ENCODE measurements around the gene ANKRD13C.

Gene ANKRD13C

GRCh38 chr1:70358921-70359564 is 4.5 kb upstream of the ANKRD13C start:
- Histone ChIP-seq H3K4me2 (ENCODE audit: low read length) (no peak overlapping the region), H2BK15ac (replicated peaks; ENCODE audit: low read depth) (no peak overlapping the region), H3K79me2 (ENCODE audit: control insufficient read depth, insufficient read depth, low read length) (peaks cover 7% of the 10 kb centered on the region), H3K79me1 (ENCODE audit: low read length) (peaks cover 1% of the 10 kb centered on the region), H3K18ac (ENCODE audit: low read length) (no peak overlapping the region), H3K4me1 (ENCODE audit: control insufficient read depth, low read depth, low read length) (no peaks in the 10 kb centered on the region), H2BK5ac (ENCODE audit: low read length) (no peak overlapping the region), H4K5ac (ENCODE audit: low read length) (no peak overlapping the region), H3K23ac (ENCODE audit: low read length) (no peak overlapping the region), H2BK120ac (ENCODE audit: low read depth, low read length) (no peak overlapping the region), H3K56ac (ENCODE audit: low read length) (no peak overlapping the region), H2AK5ac (ENCODE audit: low read length) (no peak overlapping the region), H4K8ac (ENCODE audit: low read depth, low read length) (no peak overlapping the region), H3K27me3 (ENCODE audit: insufficient read depth, low read length, poor library complexity) (no peaks in the 10 kb centered on the region), H3K4me3 (ENCODE audit: low read length) (no peak overlapping the region), H3K9ac (ENCODE audit: low read length) (no peak overlapping the region), H3K27ac (ENCODE audit: low read depth, low read length) (no peak overlapping the region), H3K4ac (ENCODE audit: low read depth, low read length) (no peak overlapping the region), H3K36me3 (ENCODE audit: control insufficient read depth, insufficient read depth, low read length) (no peaks in the 10 kb centered on the region)
- DNase-seq: no peak
- WGBS (ENCODE audit: extremely low coverage, insufficient coverage, low lambda C conversion rate): no CpG with 5 or more reads among the region's 7 CpGs

DNA sequence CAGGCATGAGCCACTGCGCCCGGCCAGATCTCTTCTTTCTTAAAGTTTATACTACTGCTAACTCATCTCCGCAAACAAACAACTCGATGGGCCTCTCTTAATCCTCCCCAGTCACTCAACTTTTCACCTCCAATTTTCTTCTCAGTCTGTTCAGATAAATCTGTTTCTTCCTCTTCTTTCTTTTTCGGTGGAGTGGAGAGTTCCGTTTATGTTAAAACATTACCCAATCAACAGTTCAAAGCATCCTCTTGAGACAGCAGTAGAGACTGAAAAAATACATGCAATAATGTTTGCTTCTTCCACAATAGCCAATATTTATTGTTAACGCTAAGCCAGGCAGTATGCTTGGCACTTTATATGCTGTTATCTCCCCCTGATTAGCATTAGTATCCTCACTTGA is 1.4 kb upstream of the ANKRD13C start:
- Histone ChIP-seq H3K79me1 (ENCODE audit: low read length) (peaks cover 1% of the 10 kb centered on the region), H3K79me2 (ENCODE audit: control insufficient read depth, insufficient read depth, low read length) (peaks cover 29% of the 10 kb centered on the region), H3K18ac (ENCODE audit: low read length) (no peak overlapping the region), H3K4ac (ENCODE audit: low read depth, low read length) (no peak overlapping the region), H2BK5ac (ENCODE audit: low read length) (no peak overlapping the region), H2BK15ac (replicated peaks; ENCODE audit: low read depth) (no peak overlapping the region), H3K4me3 (ENCODE audit: low read length) (no peak overlapping the region), H2AK5ac (ENCODE audit: low read length) (no peak overlapping the region), H4K5ac (ENCODE audit: low read length) (no peak overlapping the region), H3K4me1 (ENCODE audit: control insufficient read depth, low read depth, low read length) (no peaks in the 10 kb centered on the region), H3K36me3 (ENCODE audit: control insufficient read depth, insufficient read depth, low read length) (no peaks in the 10 kb centered on the region), H4K8ac (ENCODE audit: low read depth, low read length) (no peak overlapping the region), H2BK120ac (ENCODE audit: low read depth, low read length) (no peak overlapping the region), H3K23ac (ENCODE audit: low read length) (peak overlapping the region; percentile 39), H3K9ac (ENCODE audit: low read length) (no peak overlapping the region), H3K4me2 (ENCODE audit: low read length) (no peak overlapping the region), H3K27me3 (ENCODE audit: insufficient read depth, low read length, poor library complexity) (no peaks in the 10 kb centered on the region), H3K56ac (ENCODE audit: low read length) (peak overlapping the region; percentile 59), H3K27ac (ENCODE audit: low read depth, low read length) (no peak overlapping the region)
- no CpG with 5 or more reads among the region's 7 CpGs for WGBS (ENCODE audit: extremely low coverage, insufficient coverage, low lambda C conversion rate)
- DNase-seq: no peak

DNA sequence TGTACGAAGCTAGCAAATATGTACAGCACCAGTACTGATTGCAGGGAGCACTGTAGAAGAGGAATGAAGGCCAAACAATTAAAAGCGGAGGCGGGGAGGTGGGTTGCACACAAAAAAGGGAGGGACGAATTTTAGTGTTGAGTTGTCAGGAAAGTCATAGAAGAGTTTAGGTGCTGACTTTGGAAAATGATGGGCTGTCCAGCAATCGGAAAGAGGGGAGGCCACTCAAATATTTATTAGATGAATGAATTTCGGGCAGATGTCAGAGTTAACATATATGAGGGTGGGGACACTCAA is 537 bp upstream of the ANKRD13C start:
- Histone ChIP-seq H3K4me3 (ENCODE audit: low read length) (peak overlapping the region; percentile 48), H2BK5ac (ENCODE audit: low read length) (peak overlapping the region; percentile 16), H3K4me1 (ENCODE audit: control insufficient read depth, low read depth, low read length) (no peaks in the 10 kb centered on the region), H4K8ac (ENCODE audit: low read depth, low read length) (peak overlapping the region; percentile 6), H3K79me2 (ENCODE audit: control insufficient read depth, insufficient read depth, low read length) (peaks cover 35% of the 10 kb centered on the region), H3K9ac (ENCODE audit: low read length) (peak overlapping the region; percentile 68), H3K18ac (ENCODE audit: low read length) (peak overlapping the region; percentile 29), H3K27ac (ENCODE audit: low read depth, low read length) (peak overlapping the region; percentile 26), H3K27me3 (ENCODE audit: insufficient read depth, low read length, poor library complexity) (no peaks in the 10 kb centered on the region), H3K56ac (ENCODE audit: low read length) (peak overlapping the region; percentile 78), H2AK5ac (ENCODE audit: low read length) (no peak overlapping the region), H3K36me3 (ENCODE audit: control insufficient read depth, insufficient read depth, low read length) (no peaks in the 10 kb centered on the region), H3K79me1 (ENCODE audit: low read length) (peaks cover 1% of the 10 kb centered on the region), H3K4ac (ENCODE audit: low read depth, low read length) (no peak overlapping the region), H2BK120ac (ENCODE audit: low read depth, low read length) (no peak overlapping the region), H4K5ac (ENCODE audit: low read length) (peak overlapping the region; percentile 86), H3K23ac (ENCODE audit: low read length) (no peak overlapping the region), H2BK15ac (replicated peaks; ENCODE audit: low read depth) (no peak overlapping the region), H3K4me2 (ENCODE audit: low read length) (peak overlapping the region; percentile 74)
- WGBS (ENCODE audit: extremely low coverage, insufficient coverage, low lambda C conversion rate): no CpG with 5 or more reads among the region's 6 CpGs
- no peak for DNase-seq

- H3K79me1 ChIP-seq (ENCODE audit: low read length): peaks cover 1% of the 10 kb centered on the region
- peaks cover 40% of the 10 kb centered on the region for H3K79me2 ChIP-seq (ENCODE audit: control insufficient read depth, insufficient read depth, low read length)
- H4K8ac ChIP-seq (ENCODE audit: low read depth, low read length): no peak overlapping the region
- H2BK5ac ChIP-seq (ENCODE audit: low read length): peak overlapping the region; percentile 31
- no peak overlapping the region for H3K4ac ChIP-seq (ENCODE audit: low read depth, low read length)
- H2AK5ac ChIP-seq (ENCODE audit: low read length): no peak overlapping the region
- H3K4me1 ChIP-seq (ENCODE audit: control insufficient read depth, low read depth, low read length): no peaks in the 10 kb centered on the region
- H3K9ac ChIP-seq (ENCODE audit: low read length): peak overlapping the region; percentile 99
- peak; percentile 51 for DNase-seq
- no peaks in the 10 kb centered on the region for H3K36me3 ChIP-seq (ENCODE audit: control insufficient read depth, insufficient read depth, low read length)
- H3K4me3 ChIP-seq (ENCODE audit: low read length): peak overlapping the region; percentile 99
- H2BK120ac ChIP-seq (ENCODE audit: low read depth, low read length): no peak overlapping the region
- no peak overlapping the region for H4K5ac ChIP-seq (ENCODE audit: low read length)
- H3K18ac ChIP-seq (ENCODE audit: low read length): peak overlapping the region; percentile 69
- H3K27ac ChIP-seq (ENCODE audit: low read depth, low read length): peak overlapping the region; percentile 87
- H3K4me2 ChIP-seq (ENCODE audit: low read length): peak overlapping the region; percentile 88
- peak overlapping the region; percentile 99 for H3K56ac ChIP-seq (ENCODE audit: low read length)
- H3K23ac ChIP-seq (ENCODE audit: low read length): peak overlapping the region; percentile 91
- H2BK15ac ChIP-seq (replicated peaks; ENCODE audit: low read depth): no peak overlapping the region
- no CpG with 5 or more reads among the region's 34 CpGs for WGBS (ENCODE audit: extremely low coverage, insufficient coverage, low lambda C conversion rate)
- no peaks in the 10 kb centered on the region for H3K27me3 ChIP-seq (ENCODE audit: insufficient read depth, low read length, poor library complexity)
Observed at GRCh38 chr1:70353601-70354331, 756 bp downstream of the ANKRD13C start.

- WGBS (ENCODE audit: extremely low coverage, insufficient coverage, low lambda C conversion rate): no CpG with 5 or more reads among the region's 4 CpGs
- peak overlapping the region; percentile 88 for H3K4me2 ChIP-seq (ENCODE audit: low read length)
- DNase-seq: no peak
- no peak overlapping the region for H2BK120ac ChIP-seq (ENCODE audit: low read depth, low read length)
- no peak overlapping the region for H3K23ac ChIP-seq (ENCODE audit: low read length)
- H2AK5ac ChIP-seq (ENCODE audit: low read length): no peak overlapping the region
- peaks cover 1% of the 10 kb centered on the region for H3K79me1 ChIP-seq (ENCODE audit: low read length)
- H3K18ac ChIP-seq (ENCODE audit: low read length): no peak overlapping the region
- H3K27me3 ChIP-seq (ENCODE audit: insufficient read depth, low read length, poor library complexity): no peaks in the 10 kb centered on the region
- H3K36me3 ChIP-seq (ENCODE audit: control insufficient read depth, insufficient read depth, low read length): no peaks in the 10 kb centered on the region
- H3K4me1 ChIP-seq (ENCODE audit: control insufficient read depth, low read depth, low read length): no peaks in the 10 kb centered on the region
- peaks cover 46% of the 10 kb centered on the region for H3K79me2 ChIP-seq (ENCODE audit: control insufficient read depth, insufficient read depth, low read length)
- no peak overlapping the region for H2BK5ac ChIP-seq (ENCODE audit: low read length)
- no peak overlapping the region for H2BK15ac ChIP-seq (replicated peaks; ENCODE audit: low read depth)
- no peak overlapping the region for H3K27ac ChIP-seq (ENCODE audit: low read depth, low read length)
- H4K5ac ChIP-seq (ENCODE audit: low read length): no peak overlapping the region
- peak overlapping the region; percentile 99 for H3K4me3 ChIP-seq (ENCODE audit: low read length)
- peak overlapping the region; percentile 99 for H3K56ac ChIP-seq (ENCODE audit: low read length)
- peak overlapping the region; percentile 99 for H3K9ac ChIP-seq (ENCODE audit: low read length)
- no peak overlapping the region for H4K8ac ChIP-seq (ENCODE audit: low read depth, low read length)
- no peak overlapping the region for H3K4ac ChIP-seq (ENCODE audit: low read depth, low read length)
Observed at GRCh38 chr1:70353044-70353443, 1.5 kb downstream of the ANKRD13C start.

Measured in mesendoderm (in vitro differentiated cells).